ENCODE data around the gene TBC1D8B.

DNA sequence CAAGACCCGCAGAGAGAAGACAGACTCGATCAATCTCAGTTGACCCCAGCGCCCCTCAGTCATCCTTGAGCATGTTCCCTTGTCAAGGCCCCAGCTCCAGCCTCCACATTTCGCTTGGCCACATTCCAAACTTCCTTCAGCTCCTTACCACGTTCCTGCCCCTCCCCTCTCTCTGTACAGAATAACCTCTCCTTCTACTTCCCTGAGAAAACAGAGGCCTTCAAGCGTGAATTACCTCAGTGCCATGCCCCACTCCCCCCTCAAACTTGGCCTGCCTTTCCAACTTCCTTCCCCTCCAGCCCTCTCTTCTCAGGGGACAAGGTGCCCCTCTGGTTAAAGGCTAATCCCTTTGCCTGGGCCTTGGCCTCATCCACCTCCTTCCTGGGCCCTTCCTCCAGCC, 103.9 kb downstream of the TBC1D8B start:
- TF ChIP-seq ZNF571 (tag by site-specific recombination; IDR thresholded peaks at IDR 0.05) (no peak), SCRT1 (tag by site-specific recombination; IDR thresholded peaks at IDR 0.05; ENCODE audit: borderline replicate concordance) (no peak), ZNF155 (tag by site-specific recombination; IDR thresholded peaks at IDR 0.05) (no peak), ZNF843 (tag by site-specific recombination; IDR thresholded peaks at IDR 0.05) (no peak), ZBTB11 (tag by site-specific recombination; conservative IDR thresholded peaks at IDR 0.05; ENCODE audit: low read depth) (no peak), ZBTB49 (tag by site-specific recombination; IDR thresholded peaks at IDR 0.05; ENCODE audit: low read depth) (no peak), PRDM10 (tag by site-specific recombination; IDR thresholded peaks at IDR 0.05) (no peak), OVOL3 (tag by site-specific recombination; IDR thresholded peaks at IDR 0.05) (no peak)
- TF ChIP-seq, protein P1, sequence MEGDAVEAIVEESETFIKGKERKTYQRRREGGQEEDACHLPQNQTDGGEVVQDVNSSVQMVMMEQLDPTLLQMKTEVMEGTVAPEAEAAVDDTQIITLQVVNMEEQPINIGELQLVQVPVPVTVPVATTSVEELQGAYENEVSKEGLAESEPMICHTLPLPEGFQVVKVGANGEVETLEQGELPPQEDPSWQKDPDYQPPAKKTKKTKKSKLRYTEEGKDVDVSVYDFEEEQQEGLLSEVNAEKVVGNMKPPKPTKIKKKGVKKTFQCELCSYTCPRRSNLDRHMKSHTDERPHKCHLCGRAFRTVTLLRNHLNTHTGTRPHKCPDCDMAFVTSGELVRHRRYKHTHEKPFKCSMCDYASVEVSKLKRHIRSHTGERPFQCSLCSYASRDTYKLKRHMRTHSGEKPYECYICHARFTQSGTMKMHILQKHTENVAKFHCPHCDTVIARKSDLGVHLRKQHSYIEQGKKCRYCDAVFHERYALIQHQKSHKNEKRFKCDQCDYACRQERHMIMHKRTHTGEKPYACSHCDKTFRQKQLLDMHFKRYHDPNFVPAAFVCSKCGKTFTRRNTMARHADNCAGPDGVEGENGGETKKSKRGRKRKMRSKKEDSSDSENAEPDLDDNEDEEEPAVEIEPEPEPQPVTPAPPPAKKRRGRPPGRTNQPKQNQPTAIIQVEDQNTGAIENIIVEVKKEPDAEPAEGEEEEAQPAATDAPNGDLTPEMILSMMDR (tag by site-specific recombination; IDR thresholded peaks at IDR 0.05) = no peak
- TF ChIP-seq, protein P2, sequence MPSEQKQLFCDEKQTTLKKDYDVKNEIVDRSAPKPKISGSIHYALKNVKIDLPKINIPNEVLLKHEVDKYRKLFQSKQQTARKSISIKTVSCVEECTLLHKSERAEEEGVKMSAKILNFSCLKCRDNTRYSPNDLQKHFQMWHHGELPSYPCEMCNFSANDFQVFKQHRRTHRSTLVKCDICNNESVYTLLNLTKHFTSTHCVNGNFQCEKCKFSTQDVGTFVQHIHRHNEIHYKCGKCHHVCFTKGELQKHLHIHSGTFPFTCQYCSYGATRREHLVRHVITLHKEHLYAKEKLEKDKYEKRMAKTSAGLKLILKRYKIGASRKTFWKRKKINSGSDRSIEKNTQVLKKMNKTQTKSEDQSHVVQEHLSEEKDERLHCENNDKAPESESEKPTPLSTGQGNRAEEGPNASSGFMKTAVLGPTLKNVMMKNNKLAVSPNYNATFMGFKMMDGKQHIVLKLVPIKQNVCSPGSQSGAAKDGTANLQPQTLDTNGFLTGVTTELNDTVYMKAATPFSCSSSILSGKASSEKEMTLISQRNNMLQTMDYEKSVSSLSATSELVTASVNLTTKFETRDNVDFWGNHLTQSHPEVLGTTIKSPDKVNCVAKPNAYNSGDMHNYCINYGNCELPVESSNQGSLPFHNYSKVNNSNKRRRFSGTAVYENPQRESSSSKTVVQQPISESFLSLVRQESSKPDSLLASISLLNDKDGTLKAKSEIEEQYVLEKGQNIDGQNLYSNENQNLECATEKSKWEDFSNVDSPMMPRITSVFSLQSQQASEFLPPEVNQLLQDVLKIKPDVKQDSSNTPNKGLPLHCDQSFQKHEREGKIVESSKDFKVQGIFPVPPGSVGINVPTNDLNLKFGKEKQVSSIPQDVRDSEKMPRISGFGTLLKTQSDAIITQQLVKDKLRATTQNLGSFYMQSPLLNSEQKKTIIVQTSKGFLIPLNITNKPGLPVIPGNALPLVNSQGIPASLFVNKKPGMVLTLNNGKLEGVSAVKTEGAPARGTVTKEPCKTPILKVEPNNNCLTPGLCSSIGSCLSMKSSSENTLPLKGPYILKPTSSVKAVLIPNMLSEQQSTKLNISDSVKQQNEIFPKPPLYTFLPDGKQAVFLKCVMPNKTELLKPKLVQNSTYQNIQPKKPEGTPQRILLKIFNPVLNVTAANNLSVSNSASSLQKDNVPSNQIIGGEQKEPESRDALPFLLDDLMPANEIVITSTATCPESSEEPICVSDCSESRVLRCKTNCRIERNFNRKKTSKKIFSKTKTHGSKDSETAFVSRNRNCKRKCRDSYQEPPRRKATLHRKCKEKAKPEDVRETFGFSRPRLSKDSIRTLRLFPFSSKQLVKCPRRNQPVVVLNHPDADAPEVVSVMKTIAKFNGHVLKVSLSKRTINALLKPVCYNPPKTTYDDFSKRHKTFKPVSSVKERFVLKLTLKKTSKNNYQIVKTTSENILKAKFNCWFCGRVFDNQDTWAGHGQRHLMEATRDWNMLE (tag by site-specific recombination; conservative IDR thresholded peaks at IDR 0.05; ENCODE audit: low read depth) = no peak
